Activated T-cell treated with anti-CD3 and anti-CD28 coated beads, Interleukin-2, amount 50 U/mL, for 48 hours (primary cell): ENCODE measurements around the gene KMT2C.
"Not testable (repeated sequence)": the region's sequence is repeated elsewhere in the genome, so short reads cannot be mapped to it uniquely, and the experiment has no call there.

ENCODE experiments used
- DNase-seq, 2 experiments: peaks; one replicate each; pipeline ENCODE4 v3.0.0-alpha.2; 2020

Gene KMT2C

GRCh38 chr7:152299542-152300143, 136.2 kb downstream of the KMT2C start:
- not testable (repeated sequence) for DNase-seq

GRCh38 chr7:152292897-152293296, 142.9 kb downstream of the KMT2C start:
- DNase-seq, result no peak

DNA sequence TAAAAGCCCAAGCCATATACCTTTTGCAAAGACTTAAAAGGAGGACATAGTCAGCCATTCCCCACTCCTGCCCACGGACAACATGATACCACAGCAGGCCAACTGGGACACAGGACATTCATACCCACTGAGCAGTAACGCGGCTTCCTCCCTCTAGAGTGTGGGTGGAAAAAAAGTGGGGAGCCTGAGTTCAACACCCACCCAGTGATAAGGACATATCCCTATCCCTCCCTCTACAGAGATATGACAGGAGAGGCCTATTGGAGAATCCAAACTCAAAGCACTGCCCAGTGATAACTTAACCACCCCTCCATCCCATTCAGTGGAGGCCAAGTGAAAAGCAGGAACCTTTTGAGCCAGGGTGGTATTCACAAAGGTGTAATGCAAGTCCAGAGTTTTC, 148.8 kb downstream of the KMT2C start:
- not testable (repeated sequence) for DNase-seq

DNA sequence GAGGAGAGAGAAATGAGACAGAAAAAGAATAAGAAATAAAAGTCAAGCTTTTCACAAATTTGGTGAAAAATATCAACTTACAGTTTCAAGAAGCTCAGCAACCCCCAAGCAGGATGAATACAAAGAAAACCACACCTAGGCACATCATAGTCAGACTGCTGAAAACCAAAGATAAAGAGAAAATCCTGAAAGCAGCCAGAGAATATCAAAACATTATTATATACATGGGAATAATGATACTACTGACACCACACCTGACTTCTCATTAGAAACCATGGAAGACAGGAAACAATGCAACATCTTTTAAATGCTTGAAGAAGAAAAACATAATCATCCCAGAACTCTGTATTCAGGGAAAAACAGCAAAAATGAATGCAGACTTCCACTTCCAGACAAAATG, 149.6 kb downstream of the KMT2C start:
- DNase-seq, result not testable (repeated sequence)

- DNase-seq, result not testable (repeated sequence)
These were observed 150.8 kb downstream of the KMT2C start for GRCh38 chr7:152284998-152285397.

DNA sequence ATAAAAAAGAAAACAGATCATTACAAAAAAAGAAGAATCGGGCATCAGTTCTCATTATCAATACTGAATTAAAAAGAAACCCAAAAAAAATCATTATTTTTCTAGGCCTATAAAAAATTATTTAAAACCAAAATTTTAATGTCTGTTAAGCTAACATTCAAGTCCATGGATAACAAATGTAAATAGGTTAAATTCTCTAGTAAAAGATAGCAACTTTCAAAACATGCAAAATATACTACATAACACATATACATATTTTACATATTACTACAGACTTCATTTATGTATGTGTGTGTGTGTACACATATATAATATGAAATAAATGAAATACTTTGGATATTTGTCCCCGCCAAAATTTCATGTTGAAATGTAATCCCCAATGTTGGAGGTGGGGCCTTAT, 158.1 kb downstream of the KMT2C start:
- DNase-seq, result not testable (repeated sequence)

- DNase-seq, result not testable (repeated sequence)
These were observed 165.4 kb downstream of the KMT2C start for GRCh38 chr7:152270427-152270826.

GRCh38 chr7:152266859-152267258, 168.9 kb downstream of the KMT2C start:
- not testable (repeated sequence) for DNase-seq

- DNase-seq, result not testable (repeated sequence)
These were observed 170.9 kb downstream of the KMT2C start for GRCh38 chr7:152264915-152265314.

DNA sequence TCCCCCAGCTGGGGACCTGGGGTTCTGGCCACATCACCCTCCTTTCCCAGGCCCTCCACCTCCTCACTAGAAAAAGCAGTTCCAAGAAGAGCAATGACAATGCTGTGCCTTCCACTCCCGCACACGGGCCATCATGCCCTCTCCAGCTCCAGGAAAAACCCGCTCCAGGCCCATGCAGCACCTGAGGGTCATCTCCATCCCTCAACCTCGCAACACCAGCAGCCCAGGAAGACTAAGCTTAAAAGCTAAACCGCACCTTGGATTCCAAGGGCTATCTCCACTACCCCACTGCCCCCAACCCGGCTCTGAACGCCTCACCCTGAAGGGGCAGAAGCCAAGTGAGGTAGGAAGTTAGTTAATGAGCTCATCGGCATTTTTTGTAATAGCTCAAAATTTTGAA, 173.7 kb downstream of the KMT2C start:
- DNase-seq, result not testable (repeated sequence)

DNA sequence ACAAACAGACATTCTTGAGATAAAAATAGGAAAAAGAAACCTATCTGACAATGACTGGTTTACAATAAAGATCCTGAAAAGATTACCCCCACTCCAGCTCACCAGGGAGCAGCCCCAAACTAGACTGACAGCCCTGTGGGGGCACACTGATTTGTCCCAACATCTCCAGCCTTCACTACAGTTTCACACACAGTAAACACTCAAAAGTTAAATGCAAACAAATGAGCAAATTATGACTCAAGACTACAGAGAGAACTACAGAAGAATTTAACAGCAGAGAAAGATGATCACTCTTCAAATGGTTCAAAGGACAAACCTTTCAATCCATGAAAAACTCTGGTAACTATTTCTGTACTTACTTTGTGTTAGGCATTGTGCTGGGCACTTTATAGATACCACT, 176.2 kb downstream of the KMT2C start:
- not testable (repeated sequence) for DNase-seq

- not testable (repeated sequence) for DNase-seq
These were observed 188.0 kb downstream of the KMT2C start for GRCh38 chr7:152247851-152248250.

DNA sequence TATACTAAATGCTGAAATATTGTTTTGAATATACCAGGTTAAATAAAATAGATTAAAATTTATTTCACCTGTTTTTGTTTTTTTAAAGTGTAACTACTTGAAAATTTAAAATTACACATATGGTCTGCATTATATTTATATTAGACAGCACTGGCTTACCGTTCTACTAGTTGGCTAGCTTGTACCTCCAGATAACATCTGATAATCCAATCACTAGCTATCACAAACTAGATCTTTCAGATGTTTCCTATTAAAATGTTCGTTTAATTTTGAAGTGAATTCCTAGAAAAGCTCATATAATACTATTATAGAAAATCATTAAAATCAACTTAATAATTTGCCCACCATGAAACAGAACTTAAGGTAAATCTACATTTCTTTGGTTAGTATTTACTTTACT, 190.4 kb downstream of the KMT2C start:
- DNase-seq, result not testable (repeated sequence)

DNA sequence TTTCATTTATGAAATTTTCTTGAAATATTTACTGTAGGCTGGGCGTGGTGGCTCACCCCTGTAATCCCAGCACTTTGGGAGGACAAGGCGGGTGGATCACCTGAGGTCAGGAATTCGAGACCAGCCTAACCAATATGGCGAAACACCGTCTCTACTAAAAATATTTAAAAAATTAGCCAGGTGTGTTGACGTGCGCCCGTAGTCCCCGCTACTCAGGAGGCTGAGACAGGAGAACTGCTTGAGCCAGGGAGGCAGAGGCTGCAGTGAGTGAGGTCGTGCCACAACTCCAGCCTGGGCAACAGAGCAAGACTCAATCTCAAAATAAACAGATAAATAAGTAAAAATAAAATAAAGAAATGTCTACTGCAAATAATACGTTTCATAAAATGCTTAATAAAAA, 192.3 kb downstream of the KMT2C start:
- not testable (repeated sequence) for DNase-seq

- not testable (repeated sequence) for DNase-seq
These were observed 194.5 kb downstream of the KMT2C start for GRCh38 chr7:152241301-152241700.

DNA sequence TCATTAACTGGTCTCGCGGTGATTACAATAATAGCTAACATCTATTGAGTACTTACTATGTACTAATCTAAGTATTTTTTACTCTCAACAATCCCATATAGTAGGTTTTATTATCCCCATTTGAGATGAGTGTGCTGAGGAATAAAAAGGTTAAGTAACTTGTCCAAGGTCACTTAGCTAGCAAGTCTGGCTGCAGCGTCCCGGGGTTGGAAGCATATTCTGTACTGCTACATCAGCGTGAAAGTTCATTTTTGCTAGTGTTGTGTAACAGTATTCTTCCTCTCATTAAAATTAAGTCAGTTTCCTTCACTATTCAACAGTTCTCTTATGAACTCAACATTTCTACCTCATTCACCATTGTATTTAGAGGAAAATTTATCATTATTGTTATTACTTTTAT, 199.5 kb downstream of the KMT2C start:
- not testable (repeated sequence) for DNase-seq

- DNase-seq, result not testable (repeated sequence)
These were observed 201.4 kb downstream of the KMT2C start for GRCh38 chr7:152234421-152234820.

- no peak for DNase-seq
These were observed 204.7 kb downstream of the KMT2C start for GRCh38 chr7:152231089-152231488.

GRCh38 chr7:152219556-152219955, 216.2 kb downstream of the KMT2C start:
- DNase-seq, result not testable (repeated sequence)

- DNase-seq, result not testable (repeated sequence)
These were observed 227.0 kb downstream of the KMT2C start for GRCh38 chr7:152208766-152209165.

DNA sequence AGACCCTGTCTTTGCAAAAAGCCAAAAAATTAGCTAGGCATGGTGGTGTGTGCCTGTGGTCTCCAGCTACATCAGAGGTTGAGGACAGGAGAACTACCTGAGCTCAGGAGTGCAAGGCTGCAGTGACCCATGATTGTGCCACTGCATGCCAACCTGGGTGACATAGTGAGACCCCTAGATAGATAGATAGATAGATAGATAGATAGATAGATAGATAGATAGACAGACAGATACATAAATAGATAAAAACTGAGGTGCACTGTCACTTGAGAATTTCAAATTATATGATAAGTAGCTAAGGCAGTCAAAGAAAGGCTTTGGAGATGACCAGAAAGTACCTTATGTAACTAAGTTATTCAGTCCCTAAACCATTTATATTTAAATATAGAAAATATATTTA, 231.4 kb downstream of the KMT2C start:
- DNase-seq, result not testable (repeated sequence)

DNA sequence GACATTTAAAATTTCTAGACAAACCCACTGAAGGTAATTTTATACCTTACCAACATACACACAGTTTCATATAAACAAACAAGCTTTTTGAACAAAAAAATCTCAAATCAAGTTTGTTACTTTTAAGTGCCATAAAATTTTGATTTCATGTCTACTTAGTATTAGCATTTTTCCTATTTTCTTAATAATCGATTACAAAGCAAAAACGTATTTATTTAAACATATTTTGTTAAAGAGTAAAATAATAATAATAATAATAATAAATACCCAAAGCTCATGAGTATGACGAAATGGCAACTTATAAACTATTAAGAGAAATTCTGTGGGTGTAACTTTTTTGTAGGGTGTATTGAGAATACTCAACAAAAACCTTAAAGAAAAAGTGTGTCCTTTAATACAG, 232.7 kb downstream of the KMT2C start:
- no peak for DNase-seq

GRCh38 chr7:152202056-152202455, 233.7 kb downstream of the KMT2C start:
- DNase-seq, result no peak

DNA sequence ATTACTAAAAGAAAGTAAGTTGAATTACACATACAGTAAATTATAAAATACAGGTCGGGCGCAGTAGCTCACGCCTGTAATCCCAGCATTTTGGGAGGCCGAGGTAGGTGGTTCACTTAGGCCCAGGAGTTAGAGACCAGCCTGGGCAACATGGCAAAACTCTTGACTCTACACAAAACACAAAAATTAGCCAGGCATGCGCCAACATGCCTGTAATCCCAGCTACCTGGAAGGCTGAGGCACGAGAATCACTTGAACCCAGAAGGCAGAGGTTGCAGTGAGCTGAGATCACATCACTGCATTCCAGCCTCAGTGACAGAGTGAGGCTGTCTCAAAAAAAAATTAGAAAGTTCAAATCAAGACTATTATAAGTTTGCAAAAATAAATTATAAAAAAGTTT, 235.4 kb downstream of the KMT2C start:
- DNase-seq, result no peak

DNA sequence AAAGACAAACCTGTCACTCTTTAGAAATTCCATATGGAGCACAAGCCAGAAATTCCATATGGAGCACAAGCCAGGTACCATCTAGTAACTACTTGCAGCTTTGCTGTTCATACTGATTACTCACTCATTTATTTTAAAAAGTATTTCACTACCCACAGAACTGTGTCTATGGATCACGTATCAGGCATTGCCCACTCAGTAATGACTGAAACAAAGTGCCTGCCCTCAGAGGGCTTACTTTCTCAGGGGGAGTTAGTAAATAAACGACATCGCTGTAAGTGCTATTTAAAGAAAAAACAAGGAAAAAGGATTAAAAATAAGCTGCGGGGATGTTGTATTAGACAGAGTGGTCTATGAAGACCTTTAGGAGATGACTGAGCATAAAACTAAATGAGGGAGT, 239.4 kb downstream of the KMT2C start:
- no peak for DNase-seq
